HG02642 (cell line): Measurements from ENCODE around the gene AKAP13.

Experiments used
- ATAC-seq: cut with Tn5 transposase; IDR thresholded peaks from one replicate; pipeline ENCODE4 v1.9.1; 2021; ENCODE audit warnings: mild to moderate bottlenecking; ENCODE audit not compliant: unreplicated experiment, poor library complexity

Gene AKAP13

DNA sequence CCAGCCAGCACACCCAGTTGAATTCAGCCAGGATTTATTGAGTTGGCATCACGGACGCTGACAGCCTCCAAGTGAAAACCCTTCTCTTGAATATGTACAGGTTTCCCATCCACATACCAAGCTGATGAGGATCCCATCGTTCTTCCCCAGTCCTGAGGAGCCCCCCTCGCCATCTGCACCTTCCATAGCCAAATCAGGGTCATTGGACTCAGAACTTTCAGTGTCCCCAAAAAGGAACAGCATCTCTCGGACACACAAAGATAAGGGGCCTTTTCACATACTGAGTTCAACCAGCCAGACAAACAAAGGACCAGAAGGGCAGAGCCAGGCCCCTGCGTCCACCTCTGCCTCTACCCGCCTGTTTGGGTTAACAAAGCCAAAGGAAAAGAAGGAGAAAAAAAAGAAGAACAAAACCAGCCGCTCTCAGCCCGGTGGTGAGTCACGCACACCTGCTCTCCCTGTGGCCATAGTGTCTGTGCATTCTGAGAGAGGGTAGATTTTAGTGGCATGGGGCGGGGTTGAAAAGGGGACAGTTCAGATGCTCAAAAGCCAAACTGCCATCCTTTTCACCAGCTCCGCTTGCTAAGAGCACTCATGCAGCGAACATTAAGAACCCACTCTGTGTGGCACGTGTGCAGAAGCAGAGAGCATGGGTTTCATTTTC, 363.1 kb downstream of the AKAP13 start:
- ATAC-seq: no peak

DNA sequence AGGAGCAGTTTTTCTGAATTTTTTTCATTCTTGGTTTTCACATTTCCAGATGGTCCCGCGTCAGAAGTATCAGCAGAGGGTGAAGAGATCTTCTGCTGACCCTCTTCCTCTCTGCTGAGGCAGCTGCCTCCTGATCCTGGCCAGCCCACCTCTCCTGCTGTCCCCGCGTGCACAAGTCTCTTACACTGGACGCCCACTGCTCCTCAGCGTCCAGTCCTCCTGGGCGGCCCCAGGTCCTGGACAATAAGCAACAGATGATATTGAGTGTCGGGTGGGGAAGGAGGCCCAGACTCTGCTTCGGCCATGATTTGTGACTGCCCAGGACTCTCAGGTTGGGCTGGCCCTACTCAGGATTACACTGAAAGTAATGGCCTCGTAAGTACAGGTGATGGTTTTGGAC, 364.2 kb downstream of the AKAP13 start:
- no peak for ATAC-seq

DNA sequence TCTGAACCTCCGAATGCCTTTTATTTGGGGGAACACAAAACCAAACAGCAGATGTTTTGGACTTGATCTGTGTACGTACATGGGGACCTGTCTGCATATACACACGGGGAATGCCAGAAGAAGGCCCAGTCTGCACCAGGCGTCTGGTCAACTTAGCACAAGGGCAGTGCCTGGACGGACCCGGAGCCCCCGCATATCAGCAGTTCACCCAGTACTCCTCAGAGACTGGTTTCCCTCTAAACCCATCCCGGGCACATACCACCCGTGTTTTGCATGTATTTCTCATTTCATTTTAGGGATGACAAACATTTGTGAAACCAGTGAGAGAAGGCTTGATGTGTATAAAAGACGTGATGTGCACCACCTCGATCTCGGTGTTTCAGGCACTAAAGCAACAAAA, 364.6 kb downstream of the AKAP13 start:
- ATAC-seq: no peak

DNA sequence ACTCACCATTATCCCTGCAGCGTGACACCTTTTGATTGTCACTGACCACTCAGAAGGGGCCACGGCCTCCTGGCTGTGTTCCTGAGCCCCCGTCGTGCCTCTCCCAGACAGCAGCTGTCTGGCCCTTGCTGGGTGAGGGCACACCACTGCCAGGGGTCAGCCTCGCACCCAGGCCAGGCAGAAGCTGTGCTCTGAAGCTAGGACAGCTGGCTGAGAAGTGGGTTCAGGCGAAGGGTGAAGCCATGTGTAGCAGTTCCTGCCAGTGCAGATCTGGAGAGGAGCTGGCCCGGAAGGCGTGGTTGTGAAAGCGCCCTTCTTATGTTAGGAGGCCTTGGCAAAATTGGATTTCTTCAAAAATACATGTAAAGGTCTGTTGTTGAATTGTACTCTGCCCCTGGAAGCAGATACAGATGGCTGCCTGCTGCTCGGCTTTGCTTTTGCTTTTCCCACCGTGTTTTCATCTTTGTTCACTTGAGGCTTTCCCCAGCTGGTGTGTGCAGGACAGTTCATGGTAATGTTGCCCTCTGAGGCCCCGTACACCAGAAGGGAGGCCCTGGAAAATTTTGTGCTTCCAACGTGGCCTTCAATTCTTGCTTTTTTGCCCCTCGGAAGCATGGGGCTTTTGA, 365.2 kb downstream of the AKAP13 start:
- no peak for ATAC-seq

DNA sequence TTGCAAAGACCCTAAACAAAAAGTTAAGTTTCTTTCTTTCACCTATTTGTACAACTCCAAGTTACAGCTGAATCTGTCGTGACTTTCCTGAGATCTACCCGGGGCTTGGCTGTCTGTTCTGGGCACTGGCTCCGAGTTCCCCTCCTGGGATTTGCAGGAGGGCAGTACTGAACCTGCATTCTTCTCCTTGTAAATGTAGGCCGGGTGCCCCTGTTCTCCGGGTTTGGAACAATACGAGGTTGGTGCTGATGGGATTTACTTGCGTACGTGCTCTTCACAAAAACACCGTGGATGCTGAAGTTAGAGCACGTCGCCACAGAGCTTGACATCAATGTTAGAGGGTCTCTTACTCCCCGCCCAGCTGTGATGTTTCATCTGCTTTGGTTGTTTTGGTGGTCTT, 366.2 kb downstream of the AKAP13 start:
- no peak for ATAC-seq

DNA sequence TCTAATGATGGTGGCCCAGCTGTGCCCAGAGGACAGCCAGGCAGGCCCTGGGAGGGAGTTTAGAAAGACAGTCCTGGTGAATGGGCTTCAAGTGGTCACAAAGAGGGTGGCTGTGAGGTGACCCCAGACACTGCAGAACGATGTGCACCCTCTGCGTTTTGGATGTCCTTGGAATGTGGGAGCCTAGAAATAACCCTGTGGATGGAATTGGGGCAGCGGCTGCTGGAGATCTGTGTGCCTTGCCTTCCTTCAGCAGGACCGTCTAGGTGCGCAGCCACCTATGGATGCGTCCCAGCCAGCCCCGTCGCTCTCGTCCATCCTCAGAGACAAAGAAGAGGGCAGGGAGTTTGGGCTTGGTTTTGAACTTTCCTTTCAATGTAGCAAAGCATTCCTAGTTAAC, 367.8 kb downstream of the AKAP13 start:
- no peak for ATAC-seq

DNA sequence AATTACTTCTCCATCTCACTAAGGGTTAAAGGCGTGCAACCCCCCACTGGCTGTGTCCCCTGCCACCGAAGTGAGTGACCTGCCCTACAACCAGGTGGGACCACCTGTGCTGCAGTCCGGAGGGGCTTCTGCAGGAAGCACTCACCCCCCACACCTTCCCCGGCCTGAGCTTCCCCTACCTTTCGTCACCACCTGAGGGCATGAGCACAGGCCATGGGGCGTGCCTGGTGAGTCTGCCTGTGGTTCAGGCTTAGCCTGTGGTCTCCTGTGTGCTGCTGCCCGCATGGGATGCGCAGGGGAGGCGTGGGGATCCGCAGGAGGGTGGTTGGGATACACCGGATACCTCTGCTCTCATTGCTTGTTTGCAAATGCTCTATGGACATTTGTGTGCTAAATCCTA, 368.3 kb downstream of the AKAP13 start:
- no peak for ATAC-seq

DNA sequence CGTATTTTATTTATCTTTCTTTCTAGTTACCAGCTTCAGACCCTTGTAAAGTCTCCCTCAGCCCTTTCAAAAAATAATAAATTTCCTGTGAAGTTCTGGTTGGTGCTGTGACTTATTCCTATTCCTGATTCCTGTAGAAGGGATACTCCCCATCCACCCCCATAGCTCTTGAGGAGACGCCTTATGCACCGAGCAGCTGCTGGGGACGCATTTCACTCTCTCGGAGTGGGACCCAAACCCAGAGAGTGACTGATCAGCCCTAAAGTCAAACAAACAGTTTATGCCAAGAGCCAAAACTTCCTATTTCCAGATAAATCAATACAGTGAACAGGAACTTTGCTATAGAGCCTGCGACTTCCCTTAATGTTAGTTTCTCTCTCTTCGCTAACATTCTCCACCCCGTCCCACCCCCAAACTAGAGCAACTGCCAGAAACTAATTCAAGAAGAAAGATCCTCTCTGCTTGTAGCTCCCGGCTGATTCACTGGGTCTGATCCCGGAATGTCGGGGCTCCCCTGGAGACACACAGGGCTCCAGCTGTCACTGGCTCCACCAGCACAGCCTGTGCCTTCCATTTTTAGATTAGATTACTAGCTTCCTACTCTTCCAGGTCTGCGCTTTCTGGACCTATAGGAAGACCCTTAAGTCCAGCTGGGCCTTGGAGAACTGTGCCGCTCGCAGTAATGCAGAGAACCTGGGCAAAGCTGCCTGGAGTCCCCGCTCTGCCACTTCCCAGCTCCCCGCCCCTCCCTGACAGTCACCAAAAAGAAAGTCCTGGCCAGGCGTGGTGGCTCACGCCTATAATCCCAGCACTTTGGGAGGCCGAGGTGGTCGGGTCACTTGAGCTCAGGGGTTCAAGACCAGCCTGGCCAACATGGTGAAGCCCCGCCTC, 369.1 kb downstream of the AKAP13 start:
- ATAC-seq: no peak

DNA sequence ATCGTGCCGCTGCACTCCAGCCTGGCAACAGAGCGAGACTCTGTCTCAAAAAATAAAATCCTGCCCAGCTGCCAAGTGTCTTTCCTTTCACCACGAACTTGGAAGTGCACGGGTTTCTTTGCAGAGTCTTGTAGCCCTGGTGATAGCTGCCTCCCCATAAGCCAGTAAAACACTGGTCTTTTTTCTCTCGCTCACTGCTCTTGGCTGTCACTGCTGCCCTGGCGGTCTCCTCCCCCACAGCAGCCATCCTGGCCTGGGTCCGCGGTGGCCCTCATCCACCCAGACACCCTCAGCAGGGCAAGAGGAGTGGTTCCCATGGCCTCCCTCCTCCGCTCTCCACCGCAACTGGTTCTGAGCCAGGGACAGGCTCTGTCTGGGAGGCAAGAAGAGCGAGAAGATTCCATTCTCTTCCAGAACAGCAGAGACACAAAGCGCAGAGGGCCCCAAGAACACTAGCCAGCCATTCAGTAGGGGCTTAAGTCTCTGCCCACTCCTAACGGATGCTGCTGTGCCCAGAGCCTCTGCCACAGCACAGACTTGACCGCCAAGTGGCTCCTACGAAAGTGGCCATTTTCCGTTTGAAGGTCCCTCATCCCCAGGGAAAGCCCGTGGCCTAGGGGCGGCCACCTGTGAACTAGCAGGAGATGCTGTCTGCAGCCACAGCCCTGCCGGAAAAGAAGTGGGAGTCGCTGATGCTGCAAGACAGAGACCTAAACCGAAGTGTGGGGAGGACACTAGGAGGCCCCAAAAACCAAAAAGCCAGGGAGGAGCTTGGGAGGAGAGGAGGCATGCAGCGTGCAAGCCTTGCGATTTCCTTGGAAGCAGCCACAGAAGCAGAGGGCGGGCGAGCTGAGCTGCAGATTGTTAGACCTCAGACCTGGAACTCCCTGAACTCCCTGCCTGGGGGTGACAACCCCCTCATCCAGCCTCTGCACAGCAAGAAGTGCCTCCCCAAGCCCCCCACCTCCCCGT, 370.2 kb downstream of the AKAP13 start:
- no peak for ATAC-seq

DNA sequence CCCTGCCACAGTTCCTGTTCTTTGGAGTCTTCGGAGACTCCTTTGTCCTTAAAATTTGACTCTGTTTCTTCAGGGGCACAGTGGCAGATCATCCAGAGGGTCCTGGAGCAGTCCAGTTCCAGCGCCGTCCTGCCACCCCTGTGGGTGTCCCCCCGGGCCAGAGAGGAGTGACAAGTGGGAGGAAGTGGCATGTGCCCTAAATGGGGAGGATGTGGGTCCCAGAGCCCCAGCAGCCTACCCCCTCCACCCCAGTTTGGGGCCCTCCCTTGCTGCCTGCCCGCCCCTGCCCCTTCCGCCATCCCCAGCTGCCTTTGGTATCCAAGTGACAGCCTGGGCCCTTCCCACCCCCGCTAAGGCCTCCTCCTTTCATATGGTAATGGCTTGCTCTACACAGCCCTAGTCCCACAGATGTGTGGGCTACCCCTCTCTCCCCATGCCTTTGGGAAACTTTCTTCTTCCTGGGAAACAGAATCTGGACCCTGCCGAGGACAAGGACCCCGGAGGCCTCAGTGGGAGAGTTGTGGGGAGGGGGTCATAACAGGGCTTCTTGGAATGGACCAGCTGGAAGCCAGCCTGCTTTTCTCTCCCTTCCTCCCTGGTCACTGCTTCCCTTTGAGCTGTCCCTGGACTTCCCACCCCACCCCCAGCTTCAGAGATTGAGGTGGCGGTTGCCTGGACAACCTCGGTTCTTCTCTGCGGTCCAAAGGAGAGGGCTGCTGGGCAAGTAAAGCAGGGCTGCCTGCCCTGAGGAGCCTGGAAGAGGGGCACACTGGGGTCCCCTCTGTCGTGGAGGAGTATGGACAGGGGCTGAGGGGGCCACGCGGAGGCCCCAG, 371.1 kb downstream of the AKAP13 start:
- ATAC-seq: no peak

DNA sequence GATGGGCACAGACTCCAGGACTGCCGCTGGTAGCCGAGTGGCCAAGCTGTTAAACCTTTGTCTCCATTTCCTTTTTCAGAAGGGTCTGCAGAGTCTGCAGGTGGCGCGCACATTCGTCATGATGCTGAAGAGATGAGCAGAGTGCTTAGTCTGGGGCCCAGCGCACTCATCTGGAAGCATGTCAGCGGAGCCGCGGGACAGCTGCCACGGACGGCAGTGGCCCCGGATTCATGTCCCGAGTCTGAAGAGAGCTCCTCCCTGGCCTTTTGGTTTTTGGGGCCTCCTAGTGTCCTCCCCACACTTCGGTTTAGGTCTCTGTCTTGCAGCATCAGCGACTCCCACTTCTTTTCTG, 371.7 kb downstream of the AKAP13 start:
- ATAC-seq: no peak

DNA sequence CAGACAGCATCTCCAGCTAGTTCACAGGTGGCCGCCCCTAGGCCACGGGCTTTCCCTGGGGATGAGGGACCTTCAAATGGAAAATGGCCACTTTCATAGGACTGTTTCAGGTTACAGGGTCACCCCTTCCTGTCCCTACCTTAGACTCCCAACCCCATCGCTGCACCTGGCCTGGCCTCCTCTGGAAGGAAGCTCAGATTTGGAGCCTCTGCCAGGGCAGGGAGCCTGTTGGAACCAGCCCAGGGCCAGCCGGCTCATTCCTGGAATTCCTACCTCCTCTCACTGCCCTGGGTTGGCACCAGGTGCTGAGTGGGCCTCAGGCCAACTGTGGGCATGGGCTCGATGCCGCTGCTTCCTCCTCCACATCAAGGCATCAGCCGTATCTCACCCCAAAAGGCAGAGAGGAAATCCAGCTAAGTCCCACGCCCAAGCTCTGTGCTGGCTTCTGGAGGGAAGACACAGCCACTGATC, 372.1 kb downstream of the AKAP13 start:
- no peak for ATAC-seq

DNA sequence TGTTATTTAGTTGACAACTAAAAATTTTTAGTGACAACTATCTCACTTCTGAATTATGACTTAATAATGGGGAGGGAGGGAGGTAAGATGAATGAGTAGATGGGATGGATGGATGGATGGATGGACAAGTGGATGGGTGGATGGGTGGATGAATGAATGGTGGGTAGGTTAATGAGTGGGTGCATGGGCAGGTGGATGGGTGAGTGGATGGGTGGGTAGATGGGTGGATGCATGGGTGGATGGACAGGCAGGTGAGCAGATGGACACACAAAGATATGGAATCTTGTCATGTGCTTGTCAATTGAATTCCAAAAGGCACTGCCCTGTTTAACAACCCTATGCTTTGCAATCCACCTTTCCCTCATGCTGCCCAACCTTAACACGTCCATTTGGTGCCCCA, 372.9 kb downstream of the AKAP13 start:
- ATAC-seq: no peak

DNA sequence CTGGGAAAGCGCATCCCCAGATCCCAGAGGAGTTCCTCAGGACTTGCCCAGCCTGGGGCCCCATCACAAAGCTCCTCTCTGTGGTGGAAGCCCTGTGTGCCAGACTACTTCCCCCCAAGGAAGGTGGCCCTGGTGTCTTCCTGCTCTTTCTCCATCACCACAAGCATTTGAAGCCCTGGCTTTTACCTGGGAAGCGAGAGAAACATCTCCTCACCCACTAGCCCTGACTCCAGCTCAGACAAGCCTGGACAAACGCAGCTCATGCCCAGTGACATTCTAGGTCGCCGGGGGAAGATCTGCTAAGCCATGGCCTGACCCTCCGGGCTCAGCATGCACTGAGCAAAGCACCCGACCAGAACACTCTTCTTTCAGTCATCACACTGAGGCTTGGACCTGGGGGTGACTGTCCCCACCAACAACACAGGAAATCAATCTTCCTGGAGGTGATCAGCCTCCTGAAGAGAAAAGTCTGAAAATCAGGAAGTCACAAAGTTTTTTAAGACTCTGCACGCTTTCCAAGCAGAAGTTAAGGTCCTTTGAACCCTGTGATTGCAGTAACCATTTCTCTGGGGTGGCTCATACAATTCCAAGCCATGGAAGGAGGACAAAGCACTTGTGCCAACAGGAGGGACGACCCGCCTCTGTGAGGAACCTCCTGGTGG, 373.5 kb downstream of the AKAP13 start:
- no peak for ATAC-seq

DNA sequence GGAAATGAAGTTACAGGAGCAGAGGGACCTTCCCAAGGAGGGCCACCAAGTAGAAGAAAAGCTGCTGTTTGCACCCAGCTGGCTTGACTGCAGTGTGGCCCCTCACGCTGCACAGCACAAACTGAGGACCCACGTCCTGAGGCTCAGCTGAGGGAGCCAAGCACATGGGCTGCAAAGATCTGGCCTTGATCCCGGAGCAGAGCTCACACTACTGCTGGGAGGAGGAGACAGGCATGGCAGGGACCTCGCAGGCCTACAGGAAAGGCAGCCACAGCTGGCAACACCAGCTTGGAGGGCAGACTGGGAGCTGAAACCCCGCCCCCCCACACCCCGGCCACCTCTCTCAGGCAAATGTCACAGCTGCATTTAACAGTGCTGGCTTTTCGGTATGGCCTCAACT, 374.6 kb downstream of the AKAP13 start:
- ATAC-seq: no peak

DNA sequence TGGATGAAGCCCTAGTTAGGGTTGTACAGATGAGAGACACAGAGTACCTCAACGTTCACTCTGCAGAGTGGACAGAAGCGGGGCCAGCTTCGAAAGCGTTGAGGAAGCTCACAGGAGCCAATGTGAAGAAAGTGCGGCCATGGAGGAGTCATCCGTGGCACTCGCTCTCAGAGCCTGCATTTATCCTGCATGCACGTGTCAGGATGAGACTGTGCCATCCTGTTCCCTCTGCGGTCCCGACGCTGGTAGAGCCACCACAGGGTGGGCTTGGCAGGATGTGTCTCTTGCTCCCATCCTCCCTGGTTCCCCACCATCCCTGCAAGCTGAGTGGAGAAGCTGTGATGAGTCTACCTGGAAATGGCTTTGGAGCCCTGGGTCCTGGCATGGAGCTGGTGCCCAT, 375.1 kb downstream of the AKAP13 start:
- no peak for ATAC-seq

DNA sequence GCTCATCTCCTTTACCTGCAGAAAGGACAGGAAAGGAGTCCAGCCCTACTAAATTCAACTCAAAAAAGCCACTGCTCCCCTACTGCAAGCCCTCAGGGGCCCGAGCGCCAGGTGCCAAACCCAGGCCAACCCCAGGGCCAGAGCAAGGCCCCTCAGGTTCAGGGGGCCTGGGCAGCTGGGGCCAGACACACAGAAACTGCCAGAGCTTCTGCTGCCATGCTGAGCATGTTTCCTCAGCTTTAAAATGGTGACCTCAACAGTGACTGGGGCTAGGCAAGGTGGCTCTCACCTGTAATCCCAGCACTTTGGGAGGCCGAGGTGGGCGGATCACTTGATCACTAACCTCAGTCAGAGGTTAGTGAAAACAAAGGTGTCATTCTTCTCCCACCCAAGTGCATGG, 375.5 kb downstream of the AKAP13 start:
- no peak for ATAC-seq

DNA sequence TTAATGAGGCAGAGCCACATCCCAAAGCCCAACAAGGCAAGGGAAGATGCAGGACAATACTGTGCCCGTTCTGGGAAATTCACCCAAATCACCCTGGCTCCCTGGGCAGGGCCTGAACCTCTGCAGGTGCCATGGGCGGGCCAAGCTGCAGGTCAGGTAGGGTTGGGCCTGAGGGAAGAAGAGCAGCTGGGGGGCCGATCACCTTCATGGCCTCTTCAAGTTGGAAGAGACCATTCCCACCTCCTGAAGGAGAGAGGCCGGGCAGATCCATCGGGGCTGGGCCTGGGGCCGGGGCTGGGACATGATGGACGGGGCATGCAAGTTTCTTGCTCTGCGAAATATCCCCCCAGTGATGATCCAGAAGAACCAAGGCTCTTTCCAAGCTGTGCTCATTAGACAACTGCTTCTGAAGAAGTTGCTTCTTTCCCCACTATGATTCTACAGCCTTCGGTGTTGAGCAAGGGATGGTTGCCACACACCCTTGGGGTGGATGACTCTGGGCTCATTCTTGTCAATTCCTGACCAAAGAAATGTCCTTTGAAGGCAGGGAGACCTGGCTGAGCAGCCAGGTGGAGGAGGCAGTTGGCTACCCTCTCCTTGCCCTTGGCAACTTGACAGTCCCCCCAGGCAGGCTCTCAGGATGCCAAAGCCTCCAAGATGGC, 376.1 kb downstream of the AKAP13 start:
- ATAC-seq: no peak
